B cell (primary cell): ENCODE results near the gene TCEAL9. TPM values are rescaled to one million over a fixed set of nuclear protein-coding genes. Genes with fewer than 3 reads are reported as not detected.

Experiments used
- ATAC-seq: fragments of 200-7000 bp; cut with Tn5 transposase; one replicate; pipeline ENCODE4 v1.10.0; 2021; ENCODE audit warnings: low read depth, mild to moderate bottlenecking, moderate number of reproducible peaks, moderate library complexity
- CTCF ChIA-PET: fragments of 350-600 bp; sonication (Branson Sonifier 250); formaldehyde crosslinking; loops from one replicate; lab custom pipeline; 2021; ENCODE audit warnings: antibody characterized with exemption, inconsistent platforms; lab: Charles Lee
- POLR2A ChIA-PET: fragments of 350-600 bp; sonication (Branson Sonifier 250); formaldehyde crosslinking; loops from one replicate; lab custom pipeline; 2021; ENCODE audit warnings: antibody characterized with exemption; lab: Charles Lee
- DNase-seq: peaks from one replicate; pipeline ENCODE4 v3.0.0; 2013
- H2AFZ ChIP-seq: 2 replicates; pipeline ENCODE4 v1.6.1; 2012; ENCODE audit warnings: mild to moderate bottlenecking, low read depth, low read length; ENCODE audit not compliant: insufficient read depth, poor library complexity, severe bottlenecking
- H3K27ac ChIP-seq, 2 donors: 1 replicate in 1 of 2; 2 replicates in 1 of 2; pipeline ENCODE4 v1.5.1; 2012 to 2013; ENCODE audit warnings: low read length in 2 of 2, mild to moderate bottlenecking in 2 of 2, moderate library complexity in 1 of 2
- H3K27me3 ChIP-seq, 4 experiments: fragments of 200-600 bp in 1 of 4; sonication (generic) in 1 of 4; replicated peaks in 1 of 4; 1 replicate in 2 of 4; 2 replicates in 2 of 4; pipeline versions ENCODE4 v1.6.1 to v1.7.0; 2013 to 2016; ENCODE audit warnings: low read length in 3 of 4, mild to moderate bottlenecking in 2 of 4, mixed read lengths in 1 of 4, moderate library complexity in 1 of 4; ENCODE audit not compliant: insufficient read depth in 4 of 4, control insufficient read depth in 3 of 4; ENCODE audit errors: control extremely low read depth in 1 of 4
- H3K36me3 ChIP-seq, 2 experiments: replicated peaks in 1 of 2; 1 replicate in 1 of 2; 2 replicates in 1 of 2; pipeline versions ENCODE4 v1.6.1 to v1.7.1; 2013; ENCODE audit warnings: low read length in 1 of 2; ENCODE audit not compliant: insufficient read depth in 2 of 2, control insufficient read depth in 1 of 2; ENCODE audit errors: control extremely low read depth in 1 of 2, extremely low read depth in 1 of 2
- H3K4me1 ChIP-seq, 2 donors: fragments of 200-600 bp in 1 of 2; sonication (generic) in 1 of 2; 1 replicate in 1 of 2; 2 replicates in 1 of 2; pipeline versions ENCODE4 v1.5.1 to v1.6.1; 2013 to 2017; ENCODE audit warnings: low read length in 2 of 2; ENCODE audit not compliant: control insufficient read depth in 2 of 2, insufficient read depth in 2 of 2
- H3K4me2 ChIP-seq: replicated peaks from 2 replicates; pipeline ENCODE3; 2012; ENCODE audit warnings: mild to moderate bottlenecking, low read depth, low read length; ENCODE audit not compliant: poor library complexity, severe bottlenecking
- H3K4me3 ChIP-seq, 5 experiments: fragments of 200-600 bp in 1 of 5; sonication (generic) in 1 of 5; 1 replicate in 3 of 5; 2 replicates in 2 of 5; pipeline versions ENCODE4 v1.5.1 to v1.7.0; 2011 to 2016; ENCODE audit warnings: low read length in 4 of 5, mild to moderate bottlenecking in 4 of 5, low read depth in 2 of 5, control low read depth in 1 of 5, moderate library complexity in 1 of 5; ENCODE audit not compliant: insufficient read depth in 1 of 5; ENCODE audit errors: control extremely low read depth in 1 of 5, extremely low read depth in 1 of 5
- H3K79me2 ChIP-seq: fragments of 200-600 bp; sonication (generic); one replicate; pipeline ENCODE4 v1.6.0; 2016; ENCODE audit warnings: low read length; ENCODE audit not compliant: control insufficient read depth, insufficient read depth
- H3K9ac ChIP-seq: fragments of 200-600 bp; sonication (generic); 2 replicates; pipeline ENCODE4 v1.6.1; 2017; ENCODE audit warnings: mild to moderate bottlenecking, low read length, moderate library complexity
- H3K9me3 ChIP-seq, 3 donors: one replicate each; pipeline versions ENCODE4 v1.6.1 to v1.7.1; 2013; ENCODE audit warnings: low read length in 2 of 3; ENCODE audit not compliant: control insufficient read depth in 2 of 3, insufficient read depth in 1 of 3; ENCODE audit errors: control extremely low read depth in 1 of 3
- H4K20me1 ChIP-seq: 2 replicates; pipeline ENCODE4 v1.6.0; 2012; ENCODE audit warnings: mild to moderate bottlenecking, low read length; ENCODE audit not compliant: insufficient read depth, control insufficient read depth, poor library complexity, severe bottlenecking
- H3K27ac Mint-ChIP-seq: one replicate; pipeline ENCODE4 v1.8.0; 2021; ENCODE audit warnings: mixed read lengths
- H3K27me3 Mint-ChIP-seq: one replicate; pipeline ENCODE4 v1.8.0; 2021; ENCODE audit warnings: mixed read lengths
- H3K4me1 Mint-ChIP-seq: one replicate; pipeline ENCODE4 v1.8.0; 2021; ENCODE audit warnings: mixed read lengths
- H3K4me3 Mint-ChIP-seq: one replicate; pipeline ENCODE4 v1.8.0; 2021; ENCODE audit warnings: mixed read lengths
- H3K9me3 Mint-ChIP-seq: one replicate; pipeline ENCODE4 v1.8.0; 2022; ENCODE audit warnings: mixed read lengths; ENCODE audit not compliant: insufficient read depth
- EZH2 ChIP-seq: IDR thresholded peaks from 2 replicates; pipeline ENCODE4 v1.6.1; 2012; ENCODE audit warnings: borderline replicate concordance, low read depth, mild to moderate bottlenecking, moderate library complexity, low read length; ENCODE audit not compliant: insufficient read depth, poor library complexity, severe bottlenecking
- WGBS: methylation state at CpG from one replicate; pipeline ENCODE4 v1.1.5; 2013; ENCODE audit warnings: missing lambda C conversion rate; ENCODE audit not compliant: insufficient coverage; 5-methylcytosine and 5-hydroxymethylcytosine counted together
- intact Hi-C: fragments of 100-400 bp; cut with micrococcal nuclease; formaldehyde crosslinking; loops from one replicate; pipeline ENCODE4 v1.10.0; 2022
- polyA plus RNA-seq: library from polyadenylated mRNA; depleted of rRNA; stranded (reverse); fragments of >200 nt; gene quantifications from 2 replicates; pipeline ENCODE4 v1.2.3, GENCODE V29; 2012
- total RNA-seq, 2 donors: library from RNA; stranded (reverse); fragments of 120-200 nt in 1 of 2; gene quantifications; 1 replicate in 1 of 2; 2 replicates in 1 of 2; pipeline versions ENCODE4 v1.2.3 to v1.2.4, GENCODE V29; 2013 to 2022
- TF ChIP-seq, protein P1 (sequence below): fragments of 200-600 bp; IDR thresholded peaks from one replicate; pipeline ENCODE4 v1.8.0; 2022; ENCODE audit warnings: antibody characterized with exemption, mild to moderate bottlenecking

Gene TCEAL9
- total and polyA plus RNA-seq, 2 donors (not counting 1 experiment from before 2014, with no cell fraction given): 0.34 to 0.42 TPM

DNA sequence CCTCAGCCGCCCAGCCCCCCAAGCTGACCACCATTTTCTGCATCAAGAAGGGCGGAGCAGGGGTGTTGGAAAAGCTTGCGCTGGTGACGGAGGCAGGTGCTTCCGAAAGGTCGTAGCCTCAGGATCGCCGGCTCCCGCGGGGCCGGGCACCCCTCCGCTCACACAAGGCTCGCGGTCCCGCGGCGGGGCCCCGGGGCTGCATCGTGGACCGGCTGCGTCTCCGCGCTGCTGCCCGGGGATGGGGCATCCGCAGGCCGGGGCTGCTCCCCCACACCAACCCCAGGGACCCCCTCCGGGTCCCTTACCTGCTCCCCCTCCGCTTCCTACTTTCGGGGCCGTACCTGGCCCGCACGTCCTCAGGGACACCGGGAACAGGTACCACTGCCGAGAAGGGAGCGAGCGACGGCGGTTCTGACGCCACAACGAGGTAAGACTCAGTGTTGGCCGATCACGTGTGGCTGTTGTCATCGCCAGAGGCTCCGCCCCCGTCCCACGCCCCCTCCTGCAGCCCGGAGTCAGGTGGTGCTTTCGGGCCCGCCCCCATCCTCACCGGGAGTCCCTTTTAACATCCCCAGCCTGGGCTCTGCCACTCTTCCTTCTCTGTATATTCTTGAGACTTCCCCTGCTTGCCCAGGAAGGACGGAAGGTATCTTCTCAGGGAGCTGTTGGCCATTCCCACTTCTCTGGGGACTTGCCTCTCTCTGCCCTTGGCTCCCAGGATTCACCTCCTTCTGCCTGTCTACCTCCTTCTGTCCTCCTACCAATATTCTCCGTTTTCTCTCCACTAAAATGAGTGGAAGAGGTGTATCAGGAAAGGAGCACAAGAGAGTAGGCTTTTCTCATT, 45.5 kb upstream of the TCEAL9 start, which contains the start of gene BEX2:
Gene BEX2, minus strand, starts transcription at position 436 of the 844 bp plus-strand sequence. CDS start 1,014 bp downstream, outside the sequence.
- no peaks in the 10 kb centered on the region for H3K27me3 Mint-ChIP-seq
- under 1% methylated on average over 42 of the region's 52 CpGs for WGBS
- Histone ChIP-seq H3K4me1 (peaks cover 4 to 10% of the 10 kb centered on the region in 2 donors), H3K27me3 (no peaks in the 10 kb centered on the region), H3K79me2 (no peaks in the 10 kb centered on the region), H3K36me3 (no peaks in the 10 kb centered on the region), H3K9ac (peak within 1 kb of the TSS; percentile 72), H3K27ac (peak within 1 kb of the TSS; percentile 55 to 79), H3K9me3 (no peaks in the 10 kb centered on the region), H4K20me1 (no peaks in the 10 kb centered on the region), H3K4me3 (peak within 1 kb of the TSS in 4 of 5 experiments; percentile 57 to 71 (median 64)), H3K4me2 (peak within 1 kb of the TSS; percentile 72), H2AFZ (peak within 1 kb of the TSS; percentile 74)
- peaks cover 2% of the 10 kb centered on the region for H3K4me1 Mint-ChIP-seq
- intact Hi-C loops: loop anchor here (2.0 kb wide), 1 partner anchor 56 kb away; the partner anchor contains the start of gene TCEAL8
- H3K27ac Mint-ChIP-seq: peak within 1 kb of the TSS; percentile 78
- DNase-seq (peak; percentile 88), ATAC-seq (peak; percentile 98)
- CTCF ChIA-PET: interaction anchor here (0.5 kb wide), 1 partner anchor 99 kb away, joined by 3 read pairs; no protein-coding TSS in a partner anchor
- H3K4me3 Mint-ChIP-seq: peak within 1 kb of the TSS; percentile 85
- no peaks in the 10 kb centered on the region for H3K9me3 Mint-ChIP-seq
- POLR2A ChIA-PET: no interaction called here
- no peak for TF ChIP-seq EZH2
- TF ChIP-seq, protein P1, sequence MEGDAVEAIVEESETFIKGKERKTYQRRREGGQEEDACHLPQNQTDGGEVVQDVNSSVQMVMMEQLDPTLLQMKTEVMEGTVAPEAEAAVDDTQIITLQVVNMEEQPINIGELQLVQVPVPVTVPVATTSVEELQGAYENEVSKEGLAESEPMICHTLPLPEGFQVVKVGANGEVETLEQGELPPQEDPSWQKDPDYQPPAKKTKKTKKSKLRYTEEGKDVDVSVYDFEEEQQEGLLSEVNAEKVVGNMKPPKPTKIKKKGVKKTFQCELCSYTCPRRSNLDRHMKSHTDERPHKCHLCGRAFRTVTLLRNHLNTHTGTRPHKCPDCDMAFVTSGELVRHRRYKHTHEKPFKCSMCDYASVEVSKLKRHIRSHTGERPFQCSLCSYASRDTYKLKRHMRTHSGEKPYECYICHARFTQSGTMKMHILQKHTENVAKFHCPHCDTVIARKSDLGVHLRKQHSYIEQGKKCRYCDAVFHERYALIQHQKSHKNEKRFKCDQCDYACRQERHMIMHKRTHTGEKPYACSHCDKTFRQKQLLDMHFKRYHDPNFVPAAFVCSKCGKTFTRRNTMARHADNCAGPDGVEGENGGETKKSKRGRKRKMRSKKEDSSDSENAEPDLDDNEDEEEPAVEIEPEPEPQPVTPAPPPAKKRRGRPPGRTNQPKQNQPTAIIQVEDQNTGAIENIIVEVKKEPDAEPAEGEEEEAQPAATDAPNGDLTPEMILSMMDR: no peak

DNA sequence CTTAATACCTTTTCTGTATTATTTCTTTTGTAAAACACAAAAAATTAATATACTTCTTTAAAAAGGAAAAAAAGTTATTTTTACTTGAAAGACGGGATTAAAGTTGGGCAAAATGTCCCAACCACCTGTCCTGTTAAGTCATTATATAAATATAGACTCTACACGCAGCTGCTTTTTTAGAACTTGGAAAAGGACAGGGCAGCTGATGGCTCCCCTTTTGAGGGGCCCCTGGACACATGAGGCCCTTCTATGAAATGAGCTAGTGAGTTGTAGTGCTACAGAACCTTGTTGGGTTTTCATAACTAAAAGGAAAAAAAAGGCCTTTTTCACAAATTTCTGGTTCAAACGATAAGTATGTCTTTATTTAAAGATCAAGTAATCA, 44.9 kb upstream of the TCEAL9 start:
- peak overlapping the region; percentile 72 for H3K4me2 ChIP-seq
- no peaks in the 10 kb centered on the region for H4K20me1 ChIP-seq
- peak overlapping the region; percentile 74 for H2AFZ ChIP-seq
- H3K4me3 ChIP-seq: peak overlapping the region in 1 of 5 experiments; percentile 71
- peaks cover 4 to 10% of the 10 kb centered on the region in 2 donors for H3K4me1 ChIP-seq
- WGBS: no CpG with 5 or more reads among the region's 3 CpGs
- intact Hi-C loops: loop anchor here (2.0 kb wide), 1 partner anchor 57 kb away; the partner anchor contains the start of gene TCEAL8
- H3K9me3 Mint-ChIP-seq: no peaks in the 10 kb centered on the region
- no peaks in the 10 kb centered on the region for H3K36me3 ChIP-seq
- ChIA-PET POLR2A (no interaction called here), CTCF (interaction anchor here (0.5 kb wide), 1 partner anchor 100 kb away, joined by 3 read pairs; no protein-coding TSS in a partner anchor)
- no peaks in the 10 kb centered on the region for H3K79me2 ChIP-seq
- DNase-seq: no peak
- no peaks in the 10 kb centered on the region for H3K27me3 ChIP-seq
- H3K27ac ChIP-seq: no peak overlapping the region
- H3K27me3 Mint-ChIP-seq: no peaks in the 10 kb centered on the region
- ATAC-seq: no peak
- H3K9ac ChIP-seq: no peak overlapping the region
- H3K4me3 Mint-ChIP-seq: peak overlapping the region; percentile 85
- H3K4me1 Mint-ChIP-seq: peaks cover 2% of the 10 kb centered on the region
- no peaks in the 10 kb centered on the region for H3K9me3 ChIP-seq
- no peak overlapping the region for H3K27ac Mint-ChIP-seq
- TF ChIP-seq, protein P1: no peak
- no peak for TF ChIP-seq EZH2
